GM06990 (cell line): ENCODE results near the gene IGLON5.

Experiments used
- DNase-seq: peaks from one replicate; pipeline ENCODE4 v3.0.0-alpha.2; 2011; ENCODE audit not compliant: insufficient read length; ENCODE audit errors: extremely low read depth
- H3K27me3 ChIP-seq: replicated peaks from 2 replicates; pipeline ENCODE4 v1.6.0; 2011; ENCODE audit warnings: low read length; ENCODE audit not compliant: control insufficient read depth, insufficient read depth
- H3K36me3 ChIP-seq: 2 replicates; pipeline ENCODE4 v1.5.1; 2011; ENCODE audit warnings: low read length; ENCODE audit not compliant: control insufficient read depth, insufficient read depth
- H3K4me3 ChIP-seq: replicated peaks from 2 replicates; pipeline ENCODE4 v1.5.1; 2011; ENCODE audit warnings: low read depth, mild to moderate bottlenecking, control low read depth, low read length
- TF ChIP-seq, protein P1 (sequence below): IDR thresholded peaks from 2 replicates; pipeline ENCODE4 v1.5.1; 2011; ENCODE audit warnings: low read length, control low read depth, mild to moderate bottlenecking, inconsistent platforms; ENCODE audit not compliant: insufficient read depth, poor library complexity, severe bottlenecking

IGLON5 gene

GRCh38 chr19:51311351-51312257, at the start of gene IGLON5:
Gene IGLON5 (plus strand): TSS chr19:51311644. CDS start chr19:51311848, 204 bp downstream.
- Histone ChIP-seq H3K27me3 (no peaks in the 10 kb centered on the region), H3K4me3 (no peak within 1 kb of the TSS), H3K36me3 (no peaks in the 10 kb centered on the region)
- TF ChIP-seq, protein P1, sequence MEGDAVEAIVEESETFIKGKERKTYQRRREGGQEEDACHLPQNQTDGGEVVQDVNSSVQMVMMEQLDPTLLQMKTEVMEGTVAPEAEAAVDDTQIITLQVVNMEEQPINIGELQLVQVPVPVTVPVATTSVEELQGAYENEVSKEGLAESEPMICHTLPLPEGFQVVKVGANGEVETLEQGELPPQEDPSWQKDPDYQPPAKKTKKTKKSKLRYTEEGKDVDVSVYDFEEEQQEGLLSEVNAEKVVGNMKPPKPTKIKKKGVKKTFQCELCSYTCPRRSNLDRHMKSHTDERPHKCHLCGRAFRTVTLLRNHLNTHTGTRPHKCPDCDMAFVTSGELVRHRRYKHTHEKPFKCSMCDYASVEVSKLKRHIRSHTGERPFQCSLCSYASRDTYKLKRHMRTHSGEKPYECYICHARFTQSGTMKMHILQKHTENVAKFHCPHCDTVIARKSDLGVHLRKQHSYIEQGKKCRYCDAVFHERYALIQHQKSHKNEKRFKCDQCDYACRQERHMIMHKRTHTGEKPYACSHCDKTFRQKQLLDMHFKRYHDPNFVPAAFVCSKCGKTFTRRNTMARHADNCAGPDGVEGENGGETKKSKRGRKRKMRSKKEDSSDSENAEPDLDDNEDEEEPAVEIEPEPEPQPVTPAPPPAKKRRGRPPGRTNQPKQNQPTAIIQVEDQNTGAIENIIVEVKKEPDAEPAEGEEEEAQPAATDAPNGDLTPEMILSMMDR: no peak
- DNase-seq: no peak

DNA sequence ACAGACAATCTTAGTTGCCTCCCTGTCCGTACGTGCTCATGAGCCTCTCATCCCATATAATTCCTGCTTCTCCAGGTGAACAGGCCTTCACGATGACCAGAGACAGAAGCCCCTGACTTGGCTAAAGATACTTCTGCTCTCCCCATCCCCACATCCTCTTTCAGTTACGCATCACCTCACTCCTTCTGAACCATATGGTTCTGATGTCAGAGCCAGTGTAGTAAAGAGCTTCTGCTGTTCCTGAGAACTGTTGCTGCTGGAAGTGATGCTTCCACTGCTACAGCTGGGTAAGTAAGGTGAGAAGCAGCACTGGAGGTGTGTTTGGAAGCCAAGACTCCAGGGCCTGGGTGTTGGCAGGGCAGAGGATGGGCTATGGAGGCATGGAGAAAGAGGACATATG, 47.6 kb upstream of the IGLON5 start:
- no peak overlapping the region for H3K4me3 ChIP-seq
- no peaks in the 10 kb centered on the region; the same call in 1 of the 2 replicates for H3K27me3 ChIP-seq
- DNase-seq: no peak
- no peaks in the 10 kb centered on the region for H3K36me3 ChIP-seq
- TF ChIP-seq, protein P1: no peak

DNA sequence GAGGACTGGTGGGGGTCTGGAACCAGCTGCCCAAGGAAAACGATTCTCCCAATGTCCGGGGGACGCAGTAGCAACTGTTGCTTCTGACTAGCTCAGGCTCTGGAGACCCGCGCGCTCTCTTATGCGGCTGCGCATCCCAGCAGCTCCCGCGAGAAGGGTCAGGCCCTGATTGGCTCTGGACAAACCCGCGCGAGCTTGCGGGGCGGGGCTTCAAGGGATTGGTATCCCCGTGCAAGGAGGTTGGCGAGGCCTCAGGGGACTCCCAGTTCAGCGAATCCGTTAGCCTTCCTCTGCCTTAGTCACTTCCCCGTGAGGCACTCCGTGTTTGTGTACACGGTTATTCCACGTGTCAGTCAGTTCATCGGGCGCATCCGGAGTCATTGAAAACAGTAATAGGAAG, 40.4 kb upstream of the IGLON5 start:
- TF ChIP-seq, protein P1: no peak
- Histone ChIP-seq H3K4me3 (no peak overlapping the region), H3K36me3 (no peaks in the 10 kb centered on the region), H3K27me3 (no peaks in the 10 kb centered on the region)
- no peak for DNase-seq

- TF ChIP-seq, protein P1: no peak
- Histone ChIP-seq H3K36me3 (no peaks in the 10 kb centered on the region), H3K4me3 (no peak overlapping the region), H3K27me3 (no peaks in the 10 kb centered on the region)
- no peak for DNase-seq
These were observed 39.1 kb upstream of the IGLON5 start for GRCh38 chr19:51272183-51272810.

GRCh38 chr19:51274049-51274770, 37.2 kb upstream of the IGLON5 start:
- DNase-seq: no peak
- no peaks in the 10 kb centered on the region; the same call in 1 of the 2 replicates for H3K27me3 ChIP-seq
- TF ChIP-seq, protein P1: no peak
- H3K4me3 ChIP-seq: no peak overlapping the region
- no peaks in the 10 kb centered on the region for H3K36me3 ChIP-seq
